ENCODE data around the gene LMF1.

Gene LMF1

GRCh38 chr16:1009358-1010150 lies 38.8 kb upstream of the LMF1 start:
- TF ChIP-seq CTCF (conservative IDR thresholded peaks at IDR 0.05; ENCODE audit: control insufficient read depth, insufficient read depth, low read depth, low read length) = no peak
- DNase-seq (ENCODE audit: low read depth) = no peak
- no peak overlapping the region for H3K4me3 ChIP-seq (ENCODE audit: control insufficient read depth, low read depth, low read length)

GRCh38 chr16:1008085-1008484 lies 37.3 kb upstream of the LMF1 start:
- no peak overlapping the region for H3K4me3 ChIP-seq (ENCODE audit: control insufficient read depth, low read depth, low read length)
- TF ChIP-seq CTCF (conservative IDR thresholded peaks at IDR 0.05; ENCODE audit: control insufficient read depth, insufficient read depth, low read depth, low read length) = no peak
- no peak for DNase-seq (ENCODE audit: low read depth)

- H3K4me3 ChIP-seq (ENCODE audit: control insufficient read depth, low read depth, low read length) = no peak overlapping the region
- no peak for DNase-seq (ENCODE audit: low read depth)
- TF ChIP-seq CTCF (conservative IDR thresholded peaks at IDR 0.05; ENCODE audit: control insufficient read depth, insufficient read depth, low read depth, low read length) = no peak
Observed at GRCh38 chr16:1007284-1007850, 36.6 kb upstream of the LMF1 start.

GRCh38 chr16:1006781-1007180 lies 36.0 kb upstream of the LMF1 start:
- no peak overlapping the region for H3K4me3 ChIP-seq (ENCODE audit: control insufficient read depth, low read depth, low read length)
- DNase-seq (ENCODE audit: low read depth) = no peak
- TF ChIP-seq CTCF (conservative IDR thresholded peaks at IDR 0.05; ENCODE audit: control insufficient read depth, insufficient read depth, low read depth, low read length) = no peak

GRCh38 chr16:1005286-1005685 lies 34.5 kb upstream of the LMF1 start:
- no peak overlapping the region for H3K4me3 ChIP-seq (ENCODE audit: control insufficient read depth, low read depth, low read length)
- no peak for TF ChIP-seq CTCF (conservative IDR thresholded peaks at IDR 0.05; ENCODE audit: control insufficient read depth, insufficient read depth, low read depth, low read length)
- no peak for DNase-seq (ENCODE audit: low read depth)

GRCh38 chr16:1003391-1004347 lies 32.9 kb upstream of the LMF1 start:
- no peak overlapping the region for H3K4me3 ChIP-seq (ENCODE audit: control insufficient read depth, low read depth, low read length)
- DNase-seq (ENCODE audit: low read depth) = peak; percentile 26
- no peak for TF ChIP-seq CTCF (conservative IDR thresholded peaks at IDR 0.05; ENCODE audit: control insufficient read depth, insufficient read depth, low read depth, low read length)

Data from fibroblast of mammary gland (primary cell).